WTC11 (cell line): ENCODE data around the gene WNK2.

ENCODE experiments used
- NR2C2 ChIP-seq: sonication (generic); formaldehyde crosslinking; IDR thresholded peaks from 2 replicates; pipeline ENCODE4 v1.8.0; 2022; ENCODE audit warnings: mild to moderate bottlenecking, missing genetic modification reagents
- RELA ChIP-seq: sonication (generic); formaldehyde crosslinking; IDR thresholded peaks from 2 replicates; pipeline ENCODE4 v1.8.1; 2022; ENCODE audit warnings: missing genetic modification reagents, mild to moderate bottlenecking, borderline replicate concordance
- TEAD4 ChIP-seq: sonication (generic); formaldehyde crosslinking; IDR thresholded peaks from 2 replicates; pipeline ENCODE4 v1.8.0; 2022; ENCODE audit warnings: mild to moderate bottlenecking, missing genetic modification reagents
- TF ChIP-seq, protein P1 (sequence below): fragments of 200-600 bp; IDR thresholded peaks from 2 replicates; pipeline ENCODE4 v1.8.0; 2022; ENCODE audit warnings: antibody characterized with exemption
- TF ChIP-seq, protein P2 (sequence below): sonication (generic); formaldehyde crosslinking; IDR thresholded peaks from 2 replicates; pipeline ENCODE4 v1.8.0; 2022; ENCODE audit warnings: mild to moderate bottlenecking, missing genetic modification reagents
- TF ChIP-seq, protein P3 (sequence below): sonication (generic); formaldehyde crosslinking; IDR thresholded peaks from 2 replicates; pipeline ENCODE4 v1.8.1; 2022; ENCODE audit warnings: missing genetic modification reagents, borderline replicate concordance
- TF ChIP-seq, protein P4 (sequence below): sonication (generic); formaldehyde crosslinking; IDR thresholded peaks from 2 replicates; pipeline ENCODE4 v1.8.0; 2022; ENCODE audit warnings: missing genetic modification reagents
- TF ChIP-seq, protein P5 (sequence below): sonication (generic); formaldehyde crosslinking; IDR thresholded peaks from 2 replicates; pipeline ENCODE4 v1.8.1; 2022; ENCODE audit warnings: low read depth, mild to moderate bottlenecking, moderate library complexity, missing genetic modification reagents, borderline replicate concordance

DNA sequence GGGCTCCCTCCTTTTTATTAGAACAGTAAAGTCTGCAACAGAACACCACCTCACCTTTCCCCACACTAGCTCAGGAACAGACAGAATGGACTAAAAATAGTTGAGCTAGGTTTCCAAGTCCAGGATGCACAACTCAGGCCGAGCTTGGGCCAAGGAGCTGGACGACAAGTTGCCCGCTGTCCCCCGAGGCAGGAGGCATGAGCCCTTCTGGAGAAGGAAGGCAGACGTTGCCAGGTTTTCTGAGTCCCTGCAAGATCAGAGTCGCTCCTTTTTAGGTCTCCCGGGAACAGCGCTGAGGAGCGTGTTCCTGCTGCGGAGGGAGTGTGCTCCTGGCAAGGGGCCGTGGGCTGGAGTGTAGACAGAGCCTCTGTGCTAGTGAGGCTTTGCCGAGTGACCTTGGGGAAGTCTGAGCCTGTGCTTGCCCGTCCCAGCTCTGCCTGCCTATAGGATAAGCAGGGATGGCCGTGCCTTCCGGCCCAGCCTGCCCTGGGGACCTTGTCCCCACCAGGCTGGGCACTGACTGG lies 121.6 kb downstream of the WNK2 start:
- TF ChIP-seq, protein P1, sequence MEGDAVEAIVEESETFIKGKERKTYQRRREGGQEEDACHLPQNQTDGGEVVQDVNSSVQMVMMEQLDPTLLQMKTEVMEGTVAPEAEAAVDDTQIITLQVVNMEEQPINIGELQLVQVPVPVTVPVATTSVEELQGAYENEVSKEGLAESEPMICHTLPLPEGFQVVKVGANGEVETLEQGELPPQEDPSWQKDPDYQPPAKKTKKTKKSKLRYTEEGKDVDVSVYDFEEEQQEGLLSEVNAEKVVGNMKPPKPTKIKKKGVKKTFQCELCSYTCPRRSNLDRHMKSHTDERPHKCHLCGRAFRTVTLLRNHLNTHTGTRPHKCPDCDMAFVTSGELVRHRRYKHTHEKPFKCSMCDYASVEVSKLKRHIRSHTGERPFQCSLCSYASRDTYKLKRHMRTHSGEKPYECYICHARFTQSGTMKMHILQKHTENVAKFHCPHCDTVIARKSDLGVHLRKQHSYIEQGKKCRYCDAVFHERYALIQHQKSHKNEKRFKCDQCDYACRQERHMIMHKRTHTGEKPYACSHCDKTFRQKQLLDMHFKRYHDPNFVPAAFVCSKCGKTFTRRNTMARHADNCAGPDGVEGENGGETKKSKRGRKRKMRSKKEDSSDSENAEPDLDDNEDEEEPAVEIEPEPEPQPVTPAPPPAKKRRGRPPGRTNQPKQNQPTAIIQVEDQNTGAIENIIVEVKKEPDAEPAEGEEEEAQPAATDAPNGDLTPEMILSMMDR, result no peak
- TF ChIP-seq TEAD4 (CRISPR knock-in tag) (no peak), RELA (no peak), NR2C2 (no peak)
- TF ChIP-seq, protein P2, sequence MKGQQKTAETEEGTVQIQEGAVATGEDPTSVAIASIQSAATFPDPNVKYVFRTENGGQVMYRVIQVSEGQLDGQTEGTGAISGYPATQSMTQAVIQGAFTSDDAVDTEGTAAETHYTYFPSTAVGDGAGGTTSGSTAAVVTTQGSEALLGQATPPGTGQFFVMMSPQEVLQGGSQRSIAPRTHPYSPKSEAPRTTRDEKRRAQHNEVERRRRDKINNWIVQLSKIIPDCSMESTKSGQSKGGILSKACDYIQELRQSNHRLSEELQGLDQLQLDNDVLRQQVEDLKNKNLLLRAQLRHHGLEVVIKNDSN, result no peak
- TF ChIP-seq, protein P3, sequence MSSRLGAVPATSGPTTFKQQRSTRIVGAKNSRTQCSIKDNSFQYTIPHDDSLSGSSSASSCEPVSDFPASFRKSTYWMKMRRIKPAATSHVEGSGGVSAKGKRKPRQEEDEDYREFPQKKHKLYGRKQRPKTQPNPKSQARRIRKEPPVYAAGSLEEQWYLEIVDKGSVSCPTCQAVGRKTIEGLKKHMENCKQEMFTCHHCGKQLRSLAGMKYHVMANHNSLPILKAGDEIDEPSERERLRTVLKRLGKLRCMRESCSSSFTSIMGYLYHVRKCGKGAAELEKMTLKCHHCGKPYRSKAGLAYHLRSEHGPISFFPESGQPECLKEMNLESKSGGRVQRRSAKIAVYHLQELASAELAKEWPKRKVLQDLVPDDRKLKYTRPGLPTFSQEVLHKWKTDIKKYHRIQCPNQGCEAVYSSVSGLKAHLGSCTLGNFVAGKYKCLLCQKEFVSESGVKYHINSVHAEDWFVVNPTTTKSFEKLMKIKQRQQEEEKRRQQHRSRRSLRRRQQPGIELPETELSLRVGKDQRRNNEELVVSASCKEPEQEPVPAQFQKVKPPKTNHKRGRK, result no peak
- TF ChIP-seq, protein P4, sequence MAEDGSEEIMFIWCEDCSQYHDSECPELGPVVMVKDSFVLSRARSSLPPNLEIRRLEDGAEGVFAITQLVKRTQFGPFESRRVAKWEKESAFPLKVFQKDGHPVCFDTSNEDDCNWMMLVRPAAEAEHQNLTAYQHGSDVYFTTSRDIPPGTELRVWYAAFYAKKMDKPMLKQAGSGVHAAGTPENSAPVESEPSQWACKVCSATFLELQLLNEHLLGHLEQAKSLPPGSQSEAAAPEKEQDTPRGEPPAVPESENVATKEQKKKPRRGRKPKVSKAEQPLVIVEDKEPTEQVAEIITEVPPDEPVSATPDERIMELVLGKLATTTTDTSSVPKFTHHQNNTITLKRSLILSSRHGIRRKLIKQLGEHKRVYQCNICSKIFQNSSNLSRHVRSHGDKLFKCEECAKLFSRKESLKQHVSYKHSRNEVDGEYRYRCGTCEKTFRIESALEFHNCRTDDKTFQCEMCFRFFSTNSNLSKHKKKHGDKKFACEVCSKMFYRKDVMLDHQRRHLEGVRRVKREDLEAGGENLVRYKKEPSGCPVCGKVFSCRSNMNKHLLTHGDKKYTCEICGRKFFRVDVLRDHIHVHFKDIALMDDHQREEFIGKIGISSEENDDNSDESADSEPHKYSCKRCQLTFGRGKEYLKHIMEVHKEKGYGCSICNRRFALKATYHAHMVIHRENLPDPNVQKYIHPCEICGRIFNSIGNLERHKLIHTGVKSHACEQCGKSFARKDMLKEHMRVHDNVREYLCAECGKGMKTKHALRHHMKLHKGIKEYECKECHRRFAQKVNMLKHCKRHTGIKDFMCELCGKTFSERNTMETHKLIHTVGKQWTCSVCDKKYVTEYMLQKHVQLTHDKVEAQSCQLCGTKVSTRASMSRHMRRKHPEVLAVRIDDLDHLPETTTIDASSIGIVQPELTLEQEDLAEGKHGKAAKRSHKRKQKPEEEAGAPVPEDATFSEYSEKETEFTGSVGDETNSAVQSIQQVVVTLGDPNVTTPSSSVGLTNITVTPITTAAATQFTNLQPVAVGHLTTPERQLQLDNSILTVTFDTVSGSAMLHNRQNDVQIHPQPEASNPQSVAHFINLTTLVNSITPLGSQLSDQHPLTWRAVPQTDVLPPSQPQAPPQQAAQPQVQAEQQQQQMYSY, result no peak
- TF ChIP-seq, protein P5, sequence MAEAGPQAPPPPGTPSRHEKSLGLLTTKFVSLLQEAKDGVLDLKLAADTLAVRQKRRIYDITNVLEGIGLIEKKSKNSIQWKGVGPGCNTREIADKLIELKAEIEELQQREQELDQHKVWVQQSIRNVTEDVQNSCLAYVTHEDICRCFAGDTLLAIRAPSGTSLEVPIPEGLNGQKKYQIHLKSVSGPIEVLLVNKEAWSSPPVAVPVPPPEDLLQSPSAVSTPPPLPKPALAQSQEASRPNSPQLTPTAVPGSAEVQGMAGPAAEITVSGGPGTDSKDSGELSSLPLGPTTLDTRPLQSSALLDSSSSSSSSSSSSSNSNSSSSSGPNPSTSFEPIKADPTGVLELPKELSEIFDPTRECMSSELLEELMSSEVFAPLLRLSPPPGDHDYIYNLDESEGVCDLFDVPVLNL (CRISPR knock-in tag), result no peak
